Transverse colon (tissue), 4 donors: ENCODE measurements around the gene CGREF1.

ENCODE experiments used
- CTCF ChIP-seq, 5 experiments: fragments of 200-600 bp in 3 of 5; fragments of 450-650 bp in 2 of 5; sonication (generic) in 3 of 5; IDR thresholded peaks; 1 replicate in 2 of 5; 2 replicates in 3 of 5; pipeline ENCODE4 v1.5.1; 2016 to 2017; ENCODE audit warnings: antibody characterized with exemption in 5 of 5, inconsistent platforms in 3 of 5, mild to moderate bottlenecking in 2 of 5, moderate library complexity in 1 of 5
- POLR2A ChIP-seq: fragments of 450-650 bp; IDR thresholded peaks from one replicate; pipeline ENCODE4 v1.6.1; 2016; ENCODE audit warnings: antibody characterized with exemption, mild to moderate bottlenecking, moderate library complexity
- POLR2AphosphoS5 ChIP-seq, 3 donors: sonication (generic); formaldehyde crosslinking; IDR thresholded peaks; one replicate each; pipeline ENCODE4 v1.6.1; 2016; ENCODE audit warnings: antibody characterized with exemption in 3 of 3

DNA sequence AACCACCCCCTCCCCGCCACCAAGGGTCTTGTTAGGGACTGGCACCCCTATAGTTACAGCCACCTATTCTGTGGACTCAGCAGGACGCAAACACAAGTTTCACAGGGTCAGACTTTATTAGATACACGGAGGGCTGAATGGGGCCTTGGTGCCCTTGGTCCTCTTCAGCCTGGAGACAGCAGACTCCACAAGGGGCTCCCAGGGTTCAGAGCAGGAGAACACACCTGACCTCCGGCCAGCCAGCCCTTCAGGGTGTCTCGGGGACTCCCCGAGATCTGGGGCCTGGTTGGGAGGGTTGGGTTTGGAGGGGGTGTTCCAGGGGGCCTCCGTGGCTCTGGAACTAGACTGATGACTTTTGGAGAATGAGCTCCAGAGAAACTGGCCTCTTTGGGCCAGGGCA, 17.8 kb upstream of the CGREF1 start:
- TF ChIP-seq CTCF (IDR thresholded peaks at IDR 0.05) = no peak
- no peak for TF ChIP-seq POLR2AphosphoS5 (IDR thresholded peaks at IDR 0.05)
- TF ChIP-seq POLR2A = no peak
